ENCODE measurements around the gene LRRC74B. TPM values are rescaled to one million over a fixed set of nuclear protein-coding genes. Genes with fewer than 3 reads are reported as not detected.
"Not testable (repeated sequence)": the region's sequence is repeated elsewhere in the genome, so short reads cannot be mapped to it uniquely, and the experiment has no call there.

The LRRC74B gene
- total RNA-seq, 1 experiment from 2014 or later = not detected

DNA sequence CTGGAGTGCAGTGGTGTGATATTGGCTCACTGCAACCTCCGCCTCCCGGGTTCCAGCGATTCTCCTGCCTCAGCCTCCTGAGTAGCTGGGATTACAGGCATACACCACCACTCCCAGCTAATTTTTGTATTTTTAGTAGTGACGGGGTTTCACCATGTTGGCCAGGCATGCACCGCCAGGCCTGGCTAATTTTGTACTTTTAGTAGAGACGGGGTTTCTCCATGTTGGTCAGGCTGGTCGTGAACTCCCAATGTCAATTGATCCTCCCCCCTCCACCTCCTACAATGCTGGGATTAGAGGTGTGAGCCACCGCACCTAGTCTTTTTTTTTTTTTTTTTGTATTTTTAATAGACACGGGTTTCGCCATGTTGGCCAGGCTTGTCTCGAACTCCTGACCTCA, 42.2 kb downstream of the LRRC74B start:
- not testable (repeated sequence) for H3K36me3 ChIP-seq; H3K4me1 ChIP-seq; H3K27me3 ChIP-seq; H3K27ac ChIP-seq; H3K4me3 ChIP-seq; DNase-seq; H3K9me3 ChIP-seq (replicated peaks)

DNA sequence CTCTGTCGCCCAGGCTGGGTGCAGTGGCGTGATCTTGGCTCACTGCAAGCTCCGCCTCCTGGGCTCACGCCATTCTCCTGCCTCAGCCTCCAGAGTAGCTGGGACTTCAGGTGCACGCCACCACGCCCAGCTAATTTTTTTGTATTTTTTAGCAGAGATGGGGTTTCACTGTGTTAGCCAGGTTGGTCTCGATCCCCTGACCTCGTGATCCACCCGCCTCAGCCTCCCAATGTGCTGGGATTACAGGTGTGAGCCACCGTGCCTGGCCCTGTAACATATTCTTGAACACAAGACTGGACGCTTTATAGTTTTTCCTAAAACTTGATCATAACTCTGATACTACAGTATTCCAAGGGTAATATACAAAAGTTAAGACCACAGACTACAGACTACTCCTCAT, 45.5 kb downstream of the LRRC74B start:
- not testable (repeated sequence) for H3K27me3 ChIP-seq; H3K4me3 ChIP-seq; H3K27ac ChIP-seq; H3K36me3 ChIP-seq; H3K9me3 ChIP-seq (replicated peaks); H3K4me1 ChIP-seq; DNase-seq

DNA sequence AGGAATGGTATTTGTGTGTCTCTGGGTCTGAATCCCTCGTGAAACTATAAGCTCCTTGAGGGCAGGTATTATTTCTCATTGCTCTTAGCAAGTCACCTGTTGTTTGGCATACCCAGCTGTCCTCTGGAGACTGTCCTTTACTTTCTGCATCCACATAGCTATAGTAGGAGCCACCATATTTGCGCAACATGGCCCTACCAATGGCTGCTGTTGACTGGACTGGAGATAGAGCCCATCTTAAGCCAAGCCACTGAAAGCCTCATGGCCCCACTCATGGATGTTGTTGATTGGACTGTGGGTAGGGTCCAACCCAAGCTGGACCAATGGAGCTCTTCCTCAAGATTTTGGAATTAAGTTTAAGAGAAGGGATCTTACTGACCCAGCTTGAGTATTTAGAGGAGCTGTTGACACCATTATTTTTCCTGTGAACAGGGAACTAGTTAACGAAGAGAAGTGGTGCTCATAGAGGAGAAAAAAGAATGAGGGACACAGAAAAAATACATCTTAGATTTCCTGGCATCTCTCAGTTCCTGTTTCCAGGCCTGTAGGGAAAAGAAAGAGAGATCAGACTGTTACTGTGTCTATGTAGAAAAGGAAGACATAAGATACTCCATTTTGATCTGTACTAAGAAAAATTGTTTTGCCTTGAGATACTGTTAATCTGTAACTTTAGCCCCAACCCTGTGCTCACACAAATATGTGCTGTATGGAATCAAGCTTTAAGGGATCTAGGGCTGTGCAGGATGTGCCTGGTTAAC, 47.2 kb downstream of the LRRC74B start:
- DNase-seq = no peak
- H3K4me1 ChIP-seq = no peaks in the 10 kb centered on the region
- H3K4me3 ChIP-seq = no peak overlapping the region
- H3K9me3 ChIP-seq (replicated peaks) = no peaks in the 10 kb centered on the region
- no peak overlapping the region for H3K27ac ChIP-seq
- no peaks in the 10 kb centered on the region for H3K27me3 ChIP-seq
- no peaks in the 10 kb centered on the region for H3K36me3 ChIP-seq

DNA sequence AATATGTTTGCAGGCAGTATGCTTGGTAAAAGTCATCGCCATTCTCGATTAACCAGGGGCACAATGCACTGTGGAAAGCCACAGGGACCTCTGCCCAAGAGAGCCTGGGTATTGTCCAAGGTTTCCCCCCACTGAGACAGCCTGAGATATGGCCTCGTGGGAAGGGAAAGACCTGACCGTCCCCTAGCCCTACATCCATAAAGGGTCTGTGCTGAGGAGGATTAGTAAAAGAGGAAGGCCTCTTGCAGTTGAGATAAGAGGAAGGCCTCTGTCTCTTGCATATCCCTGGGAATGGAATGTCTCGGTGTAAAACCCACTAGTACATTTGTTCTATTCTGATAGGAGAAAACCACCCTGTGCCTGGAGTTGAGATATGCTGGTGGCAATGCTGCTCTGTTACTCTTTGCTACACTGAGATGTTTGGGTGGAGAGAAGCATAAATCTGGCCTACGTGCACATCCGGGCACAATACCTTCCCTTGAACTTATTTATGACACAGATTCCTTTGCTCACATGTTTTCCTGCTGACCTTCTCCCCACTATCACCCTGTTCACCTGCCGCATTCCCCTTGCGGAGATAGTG, 47.9 kb downstream of the LRRC74B start:
- not testable (repeated sequence) for H3K9me3 ChIP-seq (replicated peaks); H3K36me3 ChIP-seq; H3K4me3 ChIP-seq; H3K4me1 ChIP-seq; H3K27ac ChIP-seq; H3K27me3 ChIP-seq; DNase-seq

DNA sequence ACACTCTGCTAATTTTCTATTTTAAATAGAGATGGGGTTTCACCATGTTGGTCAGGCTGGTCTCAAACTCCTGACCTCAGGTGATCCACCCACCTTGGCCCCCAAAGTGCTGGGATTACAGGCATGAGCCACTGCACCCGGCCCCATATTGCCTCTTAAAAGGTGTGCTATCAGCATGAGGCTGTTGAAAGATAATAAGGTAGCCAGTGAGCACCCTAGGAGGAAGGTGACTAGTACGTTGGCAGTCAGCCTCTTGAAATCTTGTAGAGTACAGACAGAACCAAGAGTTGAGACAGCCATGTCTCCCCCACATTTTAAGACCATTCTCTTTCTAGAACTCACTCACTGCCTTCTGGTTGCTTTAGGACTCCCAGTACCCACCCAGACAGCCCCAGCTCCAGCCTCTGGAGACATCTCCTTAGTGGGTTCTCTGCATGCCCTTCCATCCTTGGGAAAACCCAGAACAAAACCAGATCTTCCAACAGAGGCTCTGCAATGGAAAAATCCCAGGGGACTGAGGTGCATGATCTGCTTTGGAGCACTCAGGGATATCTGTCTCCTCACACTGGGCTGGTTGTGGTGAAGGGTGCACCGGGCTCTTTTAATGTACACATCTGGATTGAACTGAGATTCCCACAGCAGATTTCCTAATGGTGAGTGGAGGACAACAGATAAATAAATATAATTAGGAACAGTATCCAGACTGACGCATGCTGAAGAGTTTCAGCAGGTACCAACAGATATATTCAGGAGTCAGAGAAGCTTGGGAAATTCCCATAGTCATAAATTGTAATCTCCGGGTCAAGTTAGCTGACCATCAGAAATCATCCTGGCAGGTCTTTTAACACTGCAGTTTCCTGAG, 49.4 kb downstream of the LRRC74B start:
- no peaks in the 10 kb centered on the region for H3K27me3 ChIP-seq
- no peaks in the 10 kb centered on the region for H3K36me3 ChIP-seq
- no peak for DNase-seq
- no peaks in the 10 kb centered on the region for H3K4me1 ChIP-seq
- no peak overlapping the region for H3K4me3 ChIP-seq
- H3K9me3 ChIP-seq (replicated peaks) = no peaks in the 10 kb centered on the region
- no peak overlapping the region for H3K27ac ChIP-seq

DNA sequence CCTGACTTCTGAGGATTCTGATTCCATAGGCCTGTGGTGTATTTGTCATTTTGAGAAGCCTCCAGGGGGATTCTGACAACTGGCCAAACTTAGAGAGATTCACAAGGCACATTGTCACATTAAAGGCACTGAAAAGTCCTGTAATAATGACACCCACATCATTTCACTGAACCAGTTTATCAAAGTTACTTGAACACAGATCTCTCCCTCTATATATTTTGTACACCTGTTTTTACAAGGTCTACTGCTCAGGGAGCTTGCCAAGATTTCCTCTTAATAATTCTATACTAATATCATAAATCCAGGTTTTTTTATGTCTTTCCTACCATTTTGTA, 50.0 kb downstream of the LRRC74B start:
- Histone ChIP-seq H3K36me3 (no peaks in the 10 kb centered on the region), H3K9me3 (replicated peaks) (no peaks in the 10 kb centered on the region), H3K4me1 (peaks cover 4% of the 10 kb centered on the region; the same call in 1 of the 2 replicates), H3K27me3 (no peaks in the 10 kb centered on the region), H3K27ac (no peak overlapping the region), H3K4me3 (no peak overlapping the region)
- no peak for DNase-seq

DNA sequence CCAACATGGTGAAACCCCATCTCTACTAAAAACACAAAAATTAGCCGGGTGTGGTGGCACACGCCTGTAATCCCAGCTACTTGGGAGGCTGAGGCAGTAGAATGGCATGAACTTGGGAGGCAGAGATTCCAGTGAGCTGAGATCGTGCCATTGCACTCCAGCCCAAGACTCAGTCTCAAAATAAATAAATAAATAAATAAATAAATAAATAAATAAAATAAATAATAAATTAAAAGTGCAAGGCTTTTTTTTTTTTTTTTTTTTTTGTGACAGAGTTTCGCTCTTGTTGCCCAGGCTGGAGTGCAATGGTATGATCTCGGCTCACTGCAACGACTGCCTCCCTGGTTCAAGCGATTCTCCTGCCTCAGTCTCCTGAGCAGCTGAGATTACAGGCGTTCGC, 51.1 kb downstream of the LRRC74B start:
- H3K27me3 ChIP-seq; H3K9me3 ChIP-seq (replicated peaks); DNase-seq; H3K36me3 ChIP-seq; H3K27ac ChIP-seq; H3K4me3 ChIP-seq: not testable (repeated sequence)
- peaks cover 15% of the 10 kb centered on the region for H3K4me1 ChIP-seq

DNA sequence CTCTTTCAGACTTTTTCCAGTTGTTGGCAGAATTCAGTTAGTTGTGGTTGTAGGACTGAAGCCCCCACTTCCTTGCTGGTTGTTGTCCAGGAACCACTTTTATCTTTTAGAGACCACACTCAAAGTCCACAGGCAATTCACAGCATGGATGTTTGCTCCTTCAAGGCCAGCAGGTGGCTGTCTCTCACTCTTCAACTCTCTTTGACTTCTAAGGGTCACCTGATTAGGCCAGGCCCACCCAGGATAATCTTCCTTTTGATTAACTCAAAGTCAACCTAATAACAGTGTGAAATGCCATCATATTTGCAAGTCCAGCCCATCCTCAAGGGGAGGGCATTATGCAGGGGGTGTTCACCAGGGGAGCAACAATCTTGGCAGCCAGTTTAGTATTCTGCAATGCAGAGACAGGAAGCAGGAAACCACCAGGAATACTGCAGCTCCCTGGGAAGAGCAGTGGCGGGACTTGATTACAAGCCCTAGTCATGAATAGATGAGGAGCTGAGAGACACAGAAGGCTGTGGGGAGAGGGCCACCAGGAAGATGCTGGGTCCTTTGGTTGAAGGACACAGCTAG, 52.4 kb downstream of the LRRC74B start:
- peaks cover 23% of the 10 kb centered on the region for H3K4me1 ChIP-seq
- H3K27ac ChIP-seq = no peak overlapping the region
- no peaks in the 10 kb centered on the region for H3K27me3 ChIP-seq
- no peak for DNase-seq
- no peaks in the 10 kb centered on the region for H3K36me3 ChIP-seq
- H3K4me3 ChIP-seq = no peak overlapping the region
- H3K9me3 ChIP-seq (replicated peaks) = no peaks in the 10 kb centered on the region

DNA sequence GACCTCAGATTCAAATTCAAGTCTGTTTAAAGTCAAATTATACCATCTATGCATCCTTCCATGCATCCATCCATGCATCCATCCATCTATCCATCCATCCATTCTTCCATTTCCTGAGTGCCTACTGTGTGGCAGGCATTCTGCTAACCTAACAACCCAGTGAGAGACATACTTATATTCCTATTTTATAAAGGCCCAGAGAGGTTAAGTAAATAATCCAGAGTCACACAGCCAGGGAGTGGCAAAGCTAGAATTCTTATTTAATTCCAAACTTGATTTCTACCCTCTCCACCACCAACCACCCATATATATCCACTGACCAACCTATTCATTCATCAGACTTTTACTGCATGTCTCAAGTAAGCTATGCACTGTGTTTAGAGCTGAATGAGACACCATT, 53.8 kb downstream of the LRRC74B start:
- Histone ChIP-seq H3K27ac (no peak overlapping the region), H3K9me3 (replicated peaks) (no peaks in the 10 kb centered on the region), H3K4me1 (peaks cover 23% of the 10 kb centered on the region), H3K27me3 (no peaks in the 10 kb centered on the region), H3K36me3 (no peaks in the 10 kb centered on the region), H3K4me3 (no peak overlapping the region)
- DNase-seq = no peak

DNA sequence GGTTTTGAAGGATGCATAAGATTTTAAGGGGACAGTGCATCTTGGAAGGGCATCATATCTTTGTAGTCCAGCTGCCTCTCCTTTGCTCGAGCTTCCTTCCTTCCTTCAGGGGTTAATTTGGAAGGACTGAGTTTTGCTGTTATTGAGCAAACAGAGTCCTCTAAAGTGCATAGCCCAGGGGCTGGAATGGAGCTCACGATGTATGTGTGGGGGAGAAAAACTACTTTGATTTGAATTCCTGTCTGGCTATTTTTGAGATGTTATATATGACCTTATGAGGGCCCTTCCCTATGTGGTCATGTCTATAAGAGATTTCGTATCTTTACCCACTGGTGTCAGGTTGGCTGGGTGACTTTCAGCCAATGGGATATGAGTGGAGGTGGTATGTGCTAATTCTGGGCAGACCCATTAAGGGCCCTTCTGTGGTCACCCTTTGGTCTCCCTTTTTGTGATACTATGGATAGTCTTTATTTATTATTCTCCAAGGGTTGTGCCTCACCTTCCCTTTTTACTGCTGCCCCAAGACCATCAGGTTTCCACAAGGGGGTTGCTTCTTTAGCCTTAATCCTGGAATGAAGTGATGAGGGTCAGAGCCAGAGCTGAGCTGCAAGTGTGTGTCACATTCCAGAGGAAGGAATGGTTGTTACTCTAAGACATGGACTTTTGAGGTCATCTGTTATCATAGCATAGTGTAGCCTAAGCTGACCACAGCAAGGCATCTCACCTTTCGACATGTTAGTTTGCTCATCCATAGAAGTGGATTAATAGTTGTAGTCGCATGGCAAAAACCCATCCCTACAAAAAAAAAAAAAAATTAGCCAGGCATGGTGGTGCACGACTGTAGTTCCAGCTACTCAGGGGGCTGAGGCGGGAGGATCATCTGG, 54.6 kb downstream of the LRRC74B start:
- H3K4me1 ChIP-seq = peaks cover 23% of the 10 kb centered on the region
- no peaks in the 10 kb centered on the region for H3K36me3 ChIP-seq
- H3K9me3 ChIP-seq (replicated peaks) = no peaks in the 10 kb centered on the region
- no peak overlapping the region for H3K27ac ChIP-seq
- H3K27me3 ChIP-seq = no peaks in the 10 kb centered on the region
- H3K4me3 ChIP-seq = no peak overlapping the region
- DNase-seq = no peak

DNA sequence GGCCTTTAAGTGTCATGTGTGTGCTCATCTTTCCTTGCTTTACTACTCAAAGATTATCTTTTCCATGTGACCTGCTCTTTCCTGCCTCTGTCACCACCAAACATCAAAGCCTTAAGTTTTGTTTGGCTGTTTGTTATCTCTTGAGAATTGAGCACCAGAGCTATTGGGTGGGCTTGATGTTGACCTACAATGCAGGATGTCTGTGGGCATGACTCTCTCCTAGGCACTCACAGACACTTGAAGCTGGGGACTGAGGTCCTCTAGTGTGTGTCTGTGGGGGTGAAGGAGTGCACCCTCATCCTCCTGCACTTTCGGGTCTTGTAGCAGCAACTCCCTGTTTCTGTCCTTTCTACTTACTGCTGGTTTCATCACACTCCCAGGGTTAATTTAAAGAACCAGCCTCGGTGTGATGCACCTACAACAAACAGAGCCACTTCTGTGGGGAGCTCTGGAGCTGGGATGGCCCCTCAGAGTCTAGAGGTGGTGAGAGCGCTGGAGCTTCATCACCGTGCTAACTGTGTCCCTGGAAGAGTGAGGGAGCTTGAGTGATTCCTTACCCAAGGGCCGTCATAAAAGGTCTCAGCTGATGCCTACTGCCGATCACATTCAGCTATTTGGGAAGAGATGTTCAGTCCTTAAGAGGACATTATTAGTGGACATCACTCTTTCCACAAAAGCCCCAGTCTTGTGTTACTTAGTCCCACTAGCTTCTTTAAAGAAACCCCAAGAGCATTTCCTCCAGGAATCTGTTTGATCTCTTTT, 56.3 kb downstream of the LRRC74B start:
- Histone ChIP-seq H3K9me3 (replicated peaks) (no peaks in the 10 kb centered on the region), H3K36me3 (no peaks in the 10 kb centered on the region), H3K27ac (no peak overlapping the region), H3K4me3 (no peak overlapping the region), H3K4me1 (peaks cover 23% of the 10 kb centered on the region), H3K27me3 (no peaks in the 10 kb centered on the region)
- DNase-seq = no peak

DNA sequence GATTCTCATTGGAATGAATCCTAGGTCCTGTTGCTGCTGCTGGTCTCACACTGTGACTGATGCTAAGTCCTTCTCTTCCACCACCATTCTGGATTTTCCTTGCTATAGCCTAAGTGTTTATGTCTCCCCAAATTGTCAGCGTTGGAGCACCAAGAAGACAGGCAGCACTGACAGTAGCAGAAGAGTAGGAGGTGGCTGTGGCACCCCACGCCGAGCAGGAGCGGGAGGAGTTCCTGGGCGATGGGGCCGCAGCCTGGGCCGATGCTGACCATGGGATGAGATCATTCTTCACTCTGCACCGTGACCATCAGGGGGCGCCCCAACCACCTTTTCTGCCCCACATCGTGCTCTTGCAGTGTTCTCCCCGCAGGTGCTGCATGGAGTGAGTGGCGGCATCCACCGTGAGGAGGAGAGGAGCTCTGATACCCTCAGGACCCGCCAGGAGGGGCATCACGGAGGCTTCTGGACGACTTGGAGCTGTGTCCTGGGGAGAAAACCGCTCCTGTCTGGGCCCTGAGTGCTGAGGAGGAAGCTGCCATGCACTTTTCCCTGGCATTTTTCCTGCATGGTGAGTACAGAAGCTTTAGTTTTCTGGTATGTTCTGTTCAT, 57.0 kb downstream of the LRRC74B start:
- no peaks in the 10 kb centered on the region for H3K27me3 ChIP-seq
- H3K9me3 ChIP-seq (replicated peaks) = no peaks in the 10 kb centered on the region
- no peak overlapping the region for H3K4me3 ChIP-seq
- H3K4me1 ChIP-seq = peaks cover 23% of the 10 kb centered on the region
- no peaks in the 10 kb centered on the region for H3K36me3 ChIP-seq
- H3K27ac ChIP-seq = no peak overlapping the region
- DNase-seq = peak; percentile 73 to 85

DNA sequence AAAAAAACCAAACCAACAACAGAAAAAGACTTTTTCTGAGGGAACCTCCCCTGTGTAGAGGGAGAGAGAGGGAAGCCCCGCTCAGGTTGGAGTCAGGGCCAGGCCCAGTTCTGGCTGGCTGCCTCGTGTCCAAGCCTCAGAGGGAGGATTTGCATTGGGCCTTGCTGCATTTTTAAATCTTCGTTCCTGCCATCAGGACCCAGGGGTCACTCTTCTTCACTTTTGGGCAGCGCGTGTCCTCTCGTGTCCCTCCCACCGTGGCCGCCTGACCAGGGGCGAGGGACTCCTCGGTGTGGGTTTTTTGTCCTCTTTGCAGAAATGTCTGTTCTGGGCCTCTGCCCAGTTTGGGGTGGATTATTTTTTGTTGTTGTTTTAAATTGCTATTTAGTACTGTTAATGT, 57.9 kb downstream of the LRRC74B start:
- H3K4me1 ChIP-seq = peaks cover 23% of the 10 kb centered on the region
- H3K4me3 ChIP-seq = no peak overlapping the region
- H3K36me3 ChIP-seq = no peaks in the 10 kb centered on the region
- no peak overlapping the region for H3K27ac ChIP-seq
- no peaks in the 10 kb centered on the region for H3K9me3 ChIP-seq (replicated peaks)
- no peak for DNase-seq
- no peaks in the 10 kb centered on the region for H3K27me3 ChIP-seq
